Measurements from ENCODE around the gene FBXO2. TPM values are rescaled to one million over a fixed set of nuclear protein-coding genes. Genes with fewer than 3 reads are reported as not detected.
"Not testable (repeated sequence)": the region's sequence is repeated elsewhere in the genome, so short reads cannot be mapped to it uniquely, and the experiment has no call there.

The FBXO2 gene
- polyA plus RNA-seq, 4 donors: 5.7 to 128 (median 45.3) TPM

- Histone ChIP-seq H3K9me3 (ENCODE audit: control insufficient read depth in 2 of 2, insufficient read depth in 1 of 2, low read depth in 1 of 2, low read length in 1 of 2) (no peaks in the 10 kb centered on the region), H3K4me3 (ENCODE audit: low read depth in 1 of 3, low read length in 3 of 3) (no peak overlapping the region), H3K36me3 (ENCODE audit: control insufficient read depth in 3 of 3, insufficient read depth in 2 of 3, low read depth in 1 of 3, low read length in 3 of 3) (no peaks in the 10 kb centered on the region), H3K4me1 (ENCODE audit: control insufficient read depth in 3 of 3, insufficient read depth in 2 of 3, low read depth in 1 of 3, low read length in 2 of 3) (no peaks in the 10 kb centered on the region), H3K27me3 (ENCODE audit: control insufficient read depth in 3 of 3, insufficient read depth in 3 of 3, low read length in 3 of 3) (peaks cover 0 to 3% (median 0%) of the 10 kb centered on the region in 3 donors), H3K27ac (ENCODE audit: low read depth in 1 of 3, low read length in 2 of 3) (no peak overlapping the region)
- no peak for FAIRE-seq
- WGBS, 3 donors: 34 to 43% (median 40%) methylated on average over 7 of the region's 7 CpGs
- DNase-seq: no peak
Measured at GRCh38 chr1:11611638-11612327, 42.4 kb downstream of the FBXO2 start.

DNA sequence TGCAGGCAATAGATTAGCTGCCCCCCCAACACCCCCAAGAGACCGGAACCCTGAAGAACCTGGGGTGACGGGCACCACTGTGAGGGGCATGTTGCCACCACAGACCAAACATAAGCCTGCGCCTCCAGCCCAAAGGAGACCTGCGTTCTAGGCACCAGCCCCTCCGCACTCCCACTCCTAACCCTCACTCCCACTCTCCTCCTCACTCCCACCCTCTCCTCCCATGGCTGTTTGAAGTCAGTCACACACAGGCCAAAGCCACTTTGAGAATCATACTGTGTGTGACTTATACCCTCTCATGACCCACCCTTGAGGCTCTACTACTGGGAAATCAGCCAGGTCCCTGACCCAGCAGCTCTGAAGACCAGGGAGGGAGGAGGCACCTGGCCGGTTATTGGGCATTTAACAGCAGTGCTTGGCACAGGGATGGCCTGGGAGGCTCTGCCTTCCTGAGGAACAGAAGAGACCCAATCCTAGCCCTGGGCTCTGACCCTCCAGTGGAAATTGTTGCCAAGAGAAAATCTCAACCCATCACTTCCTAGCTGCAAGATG lies 43.5 kb downstream of the FBXO2 start:
- H3K36me3 ChIP-seq (ENCODE audit: control insufficient read depth in 3 of 3, insufficient read depth in 2 of 3, low read depth in 1 of 3, low read length in 3 of 3): no peaks in the 10 kb centered on the region
- no peaks in the 10 kb centered on the region for H3K9me3 ChIP-seq (ENCODE audit: control insufficient read depth in 2 of 2, insufficient read depth in 1 of 2, low read depth in 1 of 2, low read length in 1 of 2)
- FAIRE-seq (no peak), DNase-seq (no peak)
- no peak overlapping the region for H3K27ac ChIP-seq (ENCODE audit: low read depth in 1 of 3, low read length in 2 of 3)
- H3K4me3 ChIP-seq (ENCODE audit: low read depth in 1 of 3, low read length in 3 of 3): no peak overlapping the region
- H3K4me1 ChIP-seq (ENCODE audit: control insufficient read depth in 3 of 3, insufficient read depth in 2 of 3, low read depth in 1 of 3, low read length in 2 of 3): no peaks in the 10 kb centered on the region
- H3K27me3 ChIP-seq (ENCODE audit: control insufficient read depth in 3 of 3, insufficient read depth in 3 of 3, low read length in 3 of 3): peaks cover 0 to 3% (median 0%) of the 10 kb centered on the region in 3 donors
- 60 to 63% (median 63%) methylated on average over 6 of the region's 6 CpGs for WGBS, 3 donors

DNA sequence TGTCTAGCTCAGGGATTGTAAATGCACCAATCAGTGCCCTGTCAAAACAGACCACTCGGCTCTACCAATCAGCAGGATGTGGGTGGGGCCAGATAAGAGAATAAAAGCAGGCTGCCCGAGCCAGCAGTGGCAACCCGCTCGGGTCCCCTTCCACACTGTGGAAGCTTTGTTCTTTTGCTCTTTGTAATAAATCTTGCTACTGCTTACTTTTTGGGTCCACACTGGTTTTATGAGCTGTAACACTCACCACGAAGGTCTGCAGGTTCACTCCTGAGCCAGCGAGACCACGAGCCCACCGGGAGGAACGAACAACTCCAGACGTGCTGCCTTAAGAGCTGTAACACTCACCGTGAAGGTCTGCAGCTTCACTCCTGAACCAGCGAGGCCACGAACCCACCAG lies 44.9 kb downstream of the FBXO2 start:
- not testable (repeated sequence) for H3K27ac ChIP-seq (ENCODE audit: low read depth in 1 of 3, low read length in 2 of 3); FAIRE-seq; DNase-seq; H3K9me3 ChIP-seq (ENCODE audit: control insufficient read depth in 2 of 2, insufficient read depth in 1 of 2, low read depth in 1 of 2, low read length in 1 of 2); H3K4me3 ChIP-seq (ENCODE audit: low read depth in 1 of 3, low read length in 3 of 3); H3K27me3 ChIP-seq (ENCODE audit: control insufficient read depth in 3 of 3, insufficient read depth in 3 of 3, low read length in 3 of 3); H3K36me3 ChIP-seq (ENCODE audit: control insufficient read depth in 3 of 3, insufficient read depth in 2 of 3, low read depth in 1 of 3, low read length in 3 of 3); H3K4me1 ChIP-seq (ENCODE audit: control insufficient read depth in 3 of 3, insufficient read depth in 2 of 3, low read depth in 1 of 3, low read length in 2 of 3)
- WGBS, 3 donors: 71 to 76% (median 75%) methylated on average over 9 to 13 of the region's 13 CpGs

DNA sequence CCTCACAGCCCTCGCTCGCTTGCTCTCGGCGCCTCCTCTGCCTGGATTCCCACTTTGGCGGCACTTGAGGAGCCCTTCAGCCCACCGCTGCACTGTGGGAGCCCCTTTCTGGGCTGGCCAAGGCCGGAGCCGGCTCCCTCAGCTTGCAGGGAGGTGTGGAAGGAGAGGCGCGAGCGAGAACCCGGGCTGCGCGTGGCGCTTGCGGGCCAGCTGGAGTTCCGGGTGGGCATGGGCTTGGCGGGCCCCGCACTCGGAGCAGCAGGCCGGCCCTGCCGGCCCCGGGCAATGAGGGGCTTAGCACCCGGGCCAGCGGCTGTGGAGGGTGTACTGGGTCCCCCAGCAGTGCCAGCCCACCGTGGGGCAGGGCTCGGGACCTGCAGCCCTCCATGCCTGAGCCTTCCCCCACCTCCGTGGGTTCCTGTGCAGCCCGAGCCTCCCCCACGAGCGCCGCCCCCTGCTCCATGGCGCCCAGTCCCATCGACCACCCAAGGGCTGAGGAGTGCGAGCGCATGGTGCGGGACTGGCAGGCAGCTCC lies 45.6 kb downstream of the FBXO2 start:
- H3K4me3 ChIP-seq (ENCODE audit: low read depth in 1 of 3, low read length in 3 of 3); H3K36me3 ChIP-seq (ENCODE audit: control insufficient read depth in 3 of 3, insufficient read depth in 2 of 3, low read depth in 1 of 3, low read length in 3 of 3); FAIRE-seq; H3K9me3 ChIP-seq (ENCODE audit: control insufficient read depth in 2 of 2, insufficient read depth in 1 of 2, low read depth in 1 of 2, low read length in 1 of 2); H3K27me3 ChIP-seq (ENCODE audit: control insufficient read depth in 3 of 3, insufficient read depth in 3 of 3, low read length in 3 of 3); H3K4me1 ChIP-seq (ENCODE audit: control insufficient read depth in 3 of 3, insufficient read depth in 2 of 3, low read depth in 1 of 3, low read length in 2 of 3); DNase-seq; H3K27ac ChIP-seq (ENCODE audit: low read depth in 1 of 3, low read length in 2 of 3): not testable (repeated sequence)
- 94 to 95% (median 95%) methylated on average over 22 to 32 of the region's 37 CpGs for WGBS, 3 donors

DNA sequence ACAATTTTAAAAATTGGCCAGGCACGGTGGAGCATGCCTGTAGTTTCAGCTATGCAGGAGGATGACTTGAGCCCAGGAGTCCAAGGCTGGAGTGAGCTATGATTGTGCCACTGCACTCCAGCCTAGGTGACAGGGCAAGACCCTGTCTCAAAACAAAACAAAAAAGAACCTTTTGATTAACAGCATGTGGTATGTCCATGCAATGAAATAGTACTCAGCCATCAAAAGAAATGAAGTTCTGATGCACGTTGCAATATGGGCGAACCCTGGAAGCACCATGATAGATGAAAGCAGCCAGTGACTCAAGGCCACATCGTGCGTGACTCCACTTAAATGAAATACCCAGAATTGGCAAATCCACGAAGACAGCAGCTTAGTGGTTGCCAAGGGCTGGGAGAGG lies 47.5 kb downstream of the FBXO2 start:
- H3K9me3 ChIP-seq (ENCODE audit: control insufficient read depth in 2 of 2, insufficient read depth in 1 of 2, low read depth in 1 of 2, low read length in 1 of 2): no peaks in the 10 kb centered on the region
- no peaks in the 10 kb centered on the region for H3K36me3 ChIP-seq (ENCODE audit: control insufficient read depth in 3 of 3, insufficient read depth in 2 of 3, low read depth in 1 of 3, low read length in 3 of 3)
- no peak for FAIRE-seq
- H3K4me1 ChIP-seq (ENCODE audit: control insufficient read depth in 3 of 3, insufficient read depth in 2 of 3, low read depth in 1 of 3, low read length in 2 of 3): no peaks in the 10 kb centered on the region
- no peak overlapping the region for H3K27ac ChIP-seq (ENCODE audit: low read depth in 1 of 3, low read length in 2 of 3)
- no peaks in the 10 kb centered on the region for H3K27me3 ChIP-seq (ENCODE audit: control insufficient read depth in 3 of 3, insufficient read depth in 3 of 3, low read length in 3 of 3)
- H3K4me3 ChIP-seq (ENCODE audit: low read depth in 1 of 3, low read length in 3 of 3): no peak overlapping the region
- no peak for DNase-seq
- WGBS, 3 donors: 80 to 83% (median 81%) methylated on average over 6 of the region's 6 CpGs

- FAIRE-seq: no peak
- no peaks in the 10 kb centered on the region for H3K4me1 ChIP-seq (ENCODE audit: control insufficient read depth in 3 of 3, insufficient read depth in 2 of 3, low read depth in 1 of 3, low read length in 2 of 3)
- 52 to 75% (median 58%) methylated on average over 5 of the region's 5 CpGs for WGBS, 3 donors
- no peak for DNase-seq
- no peak overlapping the region for H3K4me3 ChIP-seq (ENCODE audit: low read depth in 1 of 3, low read length in 3 of 3)
- H3K9me3 ChIP-seq (ENCODE audit: control insufficient read depth in 2 of 2, insufficient read depth in 1 of 2, low read depth in 1 of 2, low read length in 1 of 2): no peaks in the 10 kb centered on the region
- H3K36me3 ChIP-seq (ENCODE audit: control insufficient read depth in 3 of 3, insufficient read depth in 2 of 3, low read depth in 1 of 3, low read length in 3 of 3): no peaks in the 10 kb centered on the region
- no peak overlapping the region for H3K27ac ChIP-seq (ENCODE audit: low read depth in 1 of 3, low read length in 2 of 3)
- H3K27me3 ChIP-seq (ENCODE audit: control insufficient read depth in 3 of 3, insufficient read depth in 3 of 3, low read length in 3 of 3): peaks cover 0 to 4% (median 4%) of the 10 kb centered on the region in 3 donors
Measured at GRCh38 chr1:11602981-11603380, 51.2 kb downstream of the FBXO2 start.

DNA sequence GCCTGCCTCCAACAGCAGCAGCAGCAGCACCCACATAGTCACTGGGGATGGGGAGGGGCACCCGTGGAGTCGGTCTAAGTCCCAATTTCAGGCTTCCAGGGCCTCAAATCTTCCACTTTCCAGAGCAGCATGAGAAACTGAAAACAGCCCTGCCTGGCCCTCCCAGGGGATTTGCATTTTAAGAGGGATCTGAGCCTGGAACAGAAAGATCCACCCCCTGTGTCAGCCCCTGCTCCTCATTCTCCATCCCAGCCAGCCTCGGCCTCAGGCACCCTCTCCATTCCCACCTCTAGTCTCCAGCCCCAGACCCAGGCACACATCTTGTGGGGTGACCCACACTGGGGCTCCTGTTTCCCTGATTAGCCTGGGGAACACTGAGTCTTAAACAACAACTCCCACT lies 51.8 kb downstream of the FBXO2 start:
- WGBS, 3 donors: 51 to 57% (median 56%) methylated on average over 3 of the region's 3 CpGs

GRCh38 chr1:11600836-11601235 lies 53.4 kb downstream of the FBXO2 start:
- no peak for FAIRE-seq
- peaks cover 0 to 6% (median 4%) of the 10 kb centered on the region in 3 donors for H3K27me3 ChIP-seq (ENCODE audit: control insufficient read depth in 3 of 3, insufficient read depth in 3 of 3, low read length in 3 of 3)
- no peaks in the 10 kb centered on the region for H3K4me1 ChIP-seq (ENCODE audit: control insufficient read depth in 3 of 3, insufficient read depth in 2 of 3, low read depth in 1 of 3, low read length in 2 of 3)
- WGBS, 3 donors: 47 to 69% (median 54%) methylated on average over 7 of the region's 7 CpGs
- no peaks in the 10 kb centered on the region for H3K36me3 ChIP-seq (ENCODE audit: control insufficient read depth in 3 of 3, insufficient read depth in 2 of 3, low read depth in 1 of 3, low read length in 3 of 3)
- no peaks in the 10 kb centered on the region for H3K9me3 ChIP-seq (ENCODE audit: control insufficient read depth in 2 of 2, insufficient read depth in 1 of 2, low read depth in 1 of 2, low read length in 1 of 2)
- no peak overlapping the region for H3K4me3 ChIP-seq (ENCODE audit: low read depth in 1 of 3, low read length in 3 of 3)
- H3K27ac ChIP-seq (ENCODE audit: low read depth in 1 of 3, low read length in 2 of 3): no peak overlapping the region
- DNase-seq: no peak

More for the DNA sequence above, 51.8 kb downstream of the FBXO2 start:
- H3K27me3 ChIP-seq (ENCODE audit: control insufficient read depth in 3 of 3, insufficient read depth in 3 of 3, low read length in 3 of 3): peaks cover 0 to 4% (median 4%) of the 10 kb centered on the region in 3 donors
- FAIRE-seq (no peak), DNase-seq (no peak)
- no peaks in the 10 kb centered on the region for H3K9me3 ChIP-seq (ENCODE audit: control insufficient read depth in 2 of 2, insufficient read depth in 1 of 2, low read depth in 1 of 2, low read length in 1 of 2)
- no peak overlapping the region for H3K27ac ChIP-seq (ENCODE audit: low read depth in 1 of 3, low read length in 2 of 3)
- no peaks in the 10 kb centered on the region for H3K4me1 ChIP-seq (ENCODE audit: control insufficient read depth in 3 of 3, insufficient read depth in 2 of 3, low read depth in 1 of 3, low read length in 2 of 3)
- H3K4me3 ChIP-seq (ENCODE audit: low read depth in 1 of 3, low read length in 3 of 3): no peak overlapping the region
- no peaks in the 10 kb centered on the region for H3K36me3 ChIP-seq (ENCODE audit: control insufficient read depth in 3 of 3, insufficient read depth in 2 of 3, low read depth in 1 of 3, low read length in 3 of 3)

Data from small intestine (tissue), 7 donors.